ENCODE measurements around the gene ZCRB1.
"Not testable (repeated sequence)": the region's sequence is repeated elsewhere in the genome, so short reads cannot be mapped to it uniquely, and the experiment has no call there.

ZCRB1 gene

GRCh38 chr12:42325653-42326474, at the start of gene ZCRB1, which contains the start of gene PPHLN1:
Gene ZCRB1 (minus strand): TSS chr12:42326094. CDS start chr12:42324102, 1,992 bp downstream.
Gene PPHLN1 (plus strand): TSS chr12:42326167. CDS start chr12:42335903, 9,736 bp downstream.
- DNase-seq (ENCODE audit: low read depth): peak; percentile 80

- DNase-seq (ENCODE audit: low read depth): no peak
These were observed 47.8 kb upstream of the ZCRB1 start for GRCh38 chr12:42373669-42374068.

- peak; percentile 42 for DNase-seq (ENCODE audit: low read depth)
These were observed 46.4 kb upstream of the ZCRB1 start for GRCh38 chr12:42372154-42372791.

GRCh38 chr12:42370013-42370412, 44.1 kb upstream of the ZCRB1 start:
- no peak for DNase-seq (ENCODE audit: low read depth)

- no peak for DNase-seq (ENCODE audit: low read depth)
These were observed 39.6 kb upstream of the ZCRB1 start for GRCh38 chr12:42365486-42365885.

- DNase-seq (ENCODE audit: low read depth): peak; percentile 6
These were observed 38.8 kb upstream of the ZCRB1 start for GRCh38 chr12:42364692-42365091.

GRCh38 chr12:42362647-42363260, 36.9 kb upstream of the ZCRB1 start:
- peak; percentile 3 for DNase-seq (ENCODE audit: low read depth)

GRCh38 chr12:42361909-42362646, 36.2 kb upstream of the ZCRB1 start:
- peak; percentile 10 for DNase-seq (ENCODE audit: low read depth)

- DNase-seq (ENCODE audit: low read depth): peak; percentile 43
These were observed 35.0 kb upstream of the ZCRB1 start for GRCh38 chr12:42360747-42361403.

- DNase-seq (ENCODE audit: low read depth): no peak
These were observed 30.4 kb upstream of the ZCRB1 start for GRCh38 chr12:42356344-42356743.

GRCh38 chr12:42350021-42350407, 24.1 kb upstream of the ZCRB1 start:
- not testable (repeated sequence) for DNase-seq (ENCODE audit: low read depth)

- DNase-seq (ENCODE audit: low read depth): not testable (repeated sequence)
These were observed 23.5 kb upstream of the ZCRB1 start for GRCh38 chr12:42349119-42350020.

- no peak for DNase-seq (ENCODE audit: low read depth)
These were observed 20.6 kb upstream of the ZCRB1 start for GRCh38 chr12:42346403-42347002.

- no peak for DNase-seq (ENCODE audit: low read depth)
These were observed 17.8 kb upstream of the ZCRB1 start for GRCh38 chr12:42343721-42344120.

- DNase-seq (ENCODE audit: low read depth): no peak
These were observed 16.1 kb upstream of the ZCRB1 start for GRCh38 chr12:42342028-42342427.

GRCh38 chr12:42338280-42338679, 12.4 kb upstream of the ZCRB1 start:
- no peak for DNase-seq (ENCODE audit: low read depth)

GRCh38 chr12:42336286-42336685, 10.4 kb upstream of the ZCRB1 start:
- no peak for DNase-seq (ENCODE audit: low read depth)

- peak; percentile 46 for DNase-seq (ENCODE audit: low read depth)
These were observed 6.7 kb upstream of the ZCRB1 start for GRCh38 chr12:42332301-42333285.

GRCh38 chr12:42330097-42330496, 4.2 kb upstream of the ZCRB1 start:
- not testable (repeated sequence) for DNase-seq (ENCODE audit: low read depth)

All from iris pigment epithelial cell (primary cell).